ENCODE results near the gene FAM184B. TPM values are rescaled to one million over a fixed set of nuclear protein-coding genes. Genes with fewer than 3 reads are reported as not detected.

The FAM184B gene
- total RNA-seq, 1 experiment from 2014 or later, result 0.17 TPM

GRCh38 chr4:17719106-17719505 lies 62.3 kb downstream of the FAM184B start:
- Mint-ChIP-seq H3K27ac (no peak overlapping the region), H3K4me3 (no peak overlapping the region), H3K36me3 (no peaks in the 10 kb centered on the region), H3K4me1 (peaks cover 41% of the 10 kb centered on the region), H3K27me3 (ENCODE audit: low read depth) (no peaks in the 10 kb centered on the region; the same call in 1 of the 2 replicates), H3K9me3 (no peaks in the 10 kb centered on the region)
- ATAC-seq (no peak), DNase-seq (ENCODE audit: low spot score) (no peak)
- POLR2A ChIA-PET, result interaction anchor here (0.6 kb wide), 1 partner anchor 1554 kb away, joined by 6 read pairs; no protein-coding TSS in a partner anchor
- CTCF ChIA-PET, result no interaction called here
- TF ChIP-seq SOX15 (CRISPR knock-in tag; IDR thresholded peaks at IDR 0.05) (no peak), JAZF1 (CRISPR knock-in tag; IDR thresholded peaks at IDR 0.05) (no peak), JUN (CRISPR knock-in tag; IDR thresholded peaks at IDR 0.05) (no peak), ZBTB21 (CRISPR knock-in tag; IDR thresholded peaks at IDR 0.05; ENCODE audit: borderline replicate concordance) (no peak), MAX (CRISPR knock-in tag; IDR thresholded peaks at IDR 0.05) (no peak), IRF2 (CRISPR knock-in tag; IDR thresholded peaks at IDR 0.05; ENCODE audit: borderline replicate concordance, low read depth) (no peak), SP1 (CRISPR knock-in tag; conservative IDR thresholded peaks at IDR 0.05) (no peak), MYBL2 (CRISPR knock-in tag; IDR thresholded peaks at IDR 0.05) (no peak), SMAD4 (CRISPR knock-in tag; IDR thresholded peaks at IDR 0.05) (no peak), CREM (CRISPR knock-in tag; IDR thresholded peaks at IDR 0.05) (no peak)
- TF ChIP-seq, protein P1, sequence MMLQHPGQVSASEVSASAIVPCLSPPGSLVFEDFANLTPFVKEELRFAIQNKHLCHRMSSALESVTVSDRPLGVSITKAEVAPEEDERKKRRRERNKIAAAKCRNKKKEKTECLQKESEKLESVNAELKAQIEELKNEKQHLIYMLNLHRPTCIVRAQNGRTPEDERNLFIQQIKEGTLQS (CRISPR knock-in tag; conservative IDR thresholded peaks at IDR 0.05), result no peak
- TF ChIP-seq, protein P2, sequence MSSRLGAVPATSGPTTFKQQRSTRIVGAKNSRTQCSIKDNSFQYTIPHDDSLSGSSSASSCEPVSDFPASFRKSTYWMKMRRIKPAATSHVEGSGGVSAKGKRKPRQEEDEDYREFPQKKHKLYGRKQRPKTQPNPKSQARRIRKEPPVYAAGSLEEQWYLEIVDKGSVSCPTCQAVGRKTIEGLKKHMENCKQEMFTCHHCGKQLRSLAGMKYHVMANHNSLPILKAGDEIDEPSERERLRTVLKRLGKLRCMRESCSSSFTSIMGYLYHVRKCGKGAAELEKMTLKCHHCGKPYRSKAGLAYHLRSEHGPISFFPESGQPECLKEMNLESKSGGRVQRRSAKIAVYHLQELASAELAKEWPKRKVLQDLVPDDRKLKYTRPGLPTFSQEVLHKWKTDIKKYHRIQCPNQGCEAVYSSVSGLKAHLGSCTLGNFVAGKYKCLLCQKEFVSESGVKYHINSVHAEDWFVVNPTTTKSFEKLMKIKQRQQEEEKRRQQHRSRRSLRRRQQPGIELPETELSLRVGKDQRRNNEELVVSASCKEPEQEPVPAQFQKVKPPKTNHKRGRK (CRISPR knock-in tag; IDR thresholded peaks at IDR 0.05; ENCODE audit: borderline replicate concordance), result no peak

- DNase-seq (ENCODE audit: low spot score), result no peak
- no peaks in the 10 kb centered on the region for H3K36me3 Mint-ChIP-seq
These were observed 63.0 kb downstream of the FAM184B start for GRCh38 chr4:17718471-17718870.

DNA sequence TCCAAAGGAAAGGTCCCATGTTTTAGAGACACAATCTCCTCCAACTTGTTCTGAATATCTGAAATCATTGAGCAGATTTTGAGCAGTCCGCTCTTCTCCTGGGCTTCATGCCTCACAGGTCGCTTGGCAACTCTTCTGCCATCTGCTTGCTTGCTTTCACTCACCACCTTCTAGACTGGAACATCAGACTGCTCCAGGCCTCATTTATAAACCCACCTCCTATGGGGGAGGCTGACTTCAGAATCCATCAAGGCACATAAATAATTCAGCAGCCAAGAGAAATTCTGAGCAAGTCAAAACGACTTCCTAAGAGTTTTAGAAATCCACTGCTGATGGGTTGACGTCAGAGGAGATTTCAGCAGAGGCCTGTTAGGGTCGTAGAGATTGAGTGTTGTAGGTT lies 64.1 kb downstream of the FAM184B start:
- H3K27ac Mint-ChIP-seq, result no peak overlapping the region
- no peaks in the 10 kb centered on the region for H3K9me3 Mint-ChIP-seq
- no peak for ATAC-seq
- H3K4me1 Mint-ChIP-seq, result peaks cover 27% of the 10 kb centered on the region
- H3K27me3 Mint-ChIP-seq (ENCODE audit: low read depth), result no peaks in the 10 kb centered on the region; the same call in 1 of the 2 replicates
- ChIA-PET CTCF (no interaction called here), POLR2A (no interaction called here)
- no peak overlapping the region for H3K4me3 Mint-ChIP-seq
- no peaks in the 10 kb centered on the region for H3K36me3 Mint-ChIP-seq
- DNase-seq (ENCODE audit: low spot score), result no peak
- no peak for TF ChIP-seq MAX (CRISPR knock-in tag; IDR thresholded peaks at IDR 0.05)
- TF ChIP-seq TEAD4 (CRISPR knock-in tag; IDR thresholded peaks at IDR 0.05), result no peak
- no peak for TF ChIP-seq GTF2I (CRISPR knock-in tag; conservative IDR thresholded peaks at IDR 0.05)
- TF ChIP-seq E2F5 (CRISPR knock-in tag; IDR thresholded peaks at IDR 0.05), result no peak
- TF ChIP-seq ZNF423 (CRISPR knock-in tag; IDR thresholded peaks at IDR 0.05), result no peak
- TF ChIP-seq, protein P3, sequence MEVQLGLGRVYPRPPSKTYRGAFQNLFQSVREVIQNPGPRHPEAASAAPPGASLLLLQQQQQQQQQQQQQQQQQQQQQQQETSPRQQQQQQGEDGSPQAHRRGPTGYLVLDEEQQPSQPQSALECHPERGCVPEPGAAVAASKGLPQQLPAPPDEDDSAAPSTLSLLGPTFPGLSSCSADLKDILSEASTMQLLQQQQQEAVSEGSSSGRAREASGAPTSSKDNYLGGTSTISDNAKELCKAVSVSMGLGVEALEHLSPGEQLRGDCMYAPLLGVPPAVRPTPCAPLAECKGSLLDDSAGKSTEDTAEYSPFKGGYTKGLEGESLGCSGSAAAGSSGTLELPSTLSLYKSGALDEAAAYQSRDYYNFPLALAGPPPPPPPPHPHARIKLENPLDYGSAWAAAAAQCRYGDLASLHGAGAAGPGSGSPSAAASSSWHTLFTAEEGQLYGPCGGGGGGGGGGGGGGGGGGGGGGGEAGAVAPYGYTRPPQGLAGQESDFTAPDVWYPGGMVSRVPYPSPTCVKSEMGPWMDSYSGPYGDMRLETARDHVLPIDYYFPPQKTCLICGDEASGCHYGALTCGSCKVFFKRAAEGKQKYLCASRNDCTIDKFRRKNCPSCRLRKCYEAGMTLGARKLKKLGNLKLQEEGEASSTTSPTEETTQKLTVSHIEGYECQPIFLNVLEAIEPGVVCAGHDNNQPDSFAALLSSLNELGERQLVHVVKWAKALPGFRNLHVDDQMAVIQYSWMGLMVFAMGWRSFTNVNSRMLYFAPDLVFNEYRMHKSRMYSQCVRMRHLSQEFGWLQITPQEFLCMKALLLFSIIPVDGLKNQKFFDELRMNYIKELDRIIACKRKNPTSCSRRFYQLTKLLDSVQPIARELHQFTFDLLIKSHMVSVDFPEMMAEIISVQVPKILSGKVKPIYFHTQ (CRISPR knock-in tag; IDR thresholded peaks at IDR 0.05), result no peak
- no peak for TF ChIP-seq MYBL2 (CRISPR knock-in tag; IDR thresholded peaks at IDR 0.05)
- TF ChIP-seq ZBTB21 (CRISPR knock-in tag; IDR thresholded peaks at IDR 0.05; ENCODE audit: borderline replicate concordance), result no peak
- TF ChIP-seq, protein P4, sequence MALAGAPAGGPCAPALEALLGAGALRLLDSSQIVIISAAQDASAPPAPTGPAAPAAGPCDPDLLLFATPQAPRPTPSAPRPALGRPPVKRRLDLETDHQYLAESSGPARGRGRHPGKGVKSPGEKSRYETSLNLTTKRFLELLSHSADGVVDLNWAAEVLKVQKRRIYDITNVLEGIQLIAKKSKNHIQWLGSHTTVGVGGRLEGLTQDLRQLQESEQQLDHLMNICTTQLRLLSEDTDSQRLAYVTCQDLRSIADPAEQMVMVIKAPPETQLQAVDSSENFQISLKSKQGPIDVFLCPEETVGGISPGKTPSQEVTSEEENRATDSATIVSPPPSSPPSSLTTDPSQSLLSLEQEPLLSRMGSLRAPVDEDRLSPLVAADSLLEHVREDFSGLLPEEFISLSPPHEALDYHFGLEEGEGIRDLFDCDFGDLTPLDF (CRISPR knock-in tag; IDR thresholded peaks at IDR 0.05), result no peak
- TF ChIP-seq, protein P5, sequence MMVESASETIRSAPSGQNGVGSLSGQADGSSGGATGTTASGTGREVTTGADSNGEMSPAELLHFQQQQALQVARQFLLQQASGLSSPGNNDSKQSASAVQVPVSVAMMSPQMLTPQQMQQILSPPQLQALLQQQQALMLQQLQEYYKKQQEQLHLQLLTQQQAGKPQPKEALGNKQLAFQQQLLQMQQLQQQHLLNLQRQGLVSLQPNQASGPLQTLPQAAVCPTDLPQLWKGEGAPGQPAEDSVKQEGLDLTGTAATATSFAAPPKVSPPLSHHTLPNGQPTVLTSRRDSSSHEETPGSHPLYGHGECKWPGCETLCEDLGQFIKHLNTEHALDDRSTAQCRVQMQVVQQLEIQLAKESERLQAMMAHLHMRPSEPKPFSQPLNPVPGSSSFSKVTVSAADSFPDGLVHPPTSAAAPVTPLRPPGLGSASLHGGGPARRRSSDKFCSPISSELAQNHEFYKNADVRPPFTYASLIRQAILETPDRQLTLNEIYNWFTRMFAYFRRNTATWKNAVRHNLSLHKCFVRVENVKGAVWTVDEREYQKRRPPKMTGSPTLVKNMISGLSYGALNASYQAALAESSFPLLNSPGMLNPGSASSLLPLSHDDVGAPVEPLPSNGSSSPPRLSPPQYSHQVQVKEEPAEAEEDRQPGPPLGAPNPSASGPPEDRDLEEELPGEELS (CRISPR knock-in tag; IDR thresholded peaks at IDR 0.05), result no peak
- no peak for TF ChIP-seq ZNF671 (CRISPR knock-in tag; IDR thresholded peaks at IDR 0.05)
- TF ChIP-seq CBFB (CRISPR knock-in tag; IDR thresholded peaks at IDR 0.05; ENCODE audit: low read depth), result no peak
- no peak for TF ChIP-seq ETV6 (CRISPR knock-in tag; IDR thresholded peaks at IDR 0.05)

More at GRCh38 chr4:17718471-17718870, 63.0 kb downstream of the FAM184B start:
- peaks cover 39% of the 10 kb centered on the region for H3K4me1 Mint-ChIP-seq
- no peaks in the 10 kb centered on the region for H3K9me3 Mint-ChIP-seq
- ChIA-PET CTCF (no interaction called here), POLR2A (no interaction called here)
- H3K27ac Mint-ChIP-seq, result no peak overlapping the region
- H3K27me3 Mint-ChIP-seq (ENCODE audit: low read depth), result no peaks in the 10 kb centered on the region; the same call in 1 of the 2 replicates
- TF ChIP-seq TEAD4 (CRISPR knock-in tag; IDR thresholded peaks at IDR 0.05), result no peak
- no peak for TF ChIP-seq NR3C1 (CRISPR knock-in tag; conservative IDR thresholded peaks at IDR 0.05; ENCODE audit: low read depth)
- ATAC-seq, result no peak
- H3K4me3 Mint-ChIP-seq, result no peak overlapping the region

Data from WTC11 (cell line).